ENCODE data around the gene C10orf71.

DNA sequence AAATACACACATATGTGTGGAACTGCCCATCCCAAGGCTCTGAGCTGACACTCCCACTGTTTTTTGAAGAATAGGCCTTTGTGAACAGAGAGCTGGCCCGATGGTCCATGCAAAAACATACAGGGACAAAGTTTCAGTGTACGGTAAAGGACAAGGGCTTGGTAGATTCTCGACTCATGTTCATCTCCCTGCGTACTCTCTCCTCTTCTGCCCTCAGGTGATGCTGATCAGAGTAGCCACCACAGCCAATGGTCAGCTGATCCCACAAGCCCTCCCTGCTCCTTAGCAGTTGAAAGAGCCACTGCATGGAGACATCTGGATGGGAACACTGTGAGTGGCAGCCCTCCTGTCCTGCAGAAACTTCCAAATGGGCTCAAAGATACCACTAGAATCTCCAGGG is 23.1 kb upstream of the C10orf71 start:
- TF ChIP-seq, protein P1, sequence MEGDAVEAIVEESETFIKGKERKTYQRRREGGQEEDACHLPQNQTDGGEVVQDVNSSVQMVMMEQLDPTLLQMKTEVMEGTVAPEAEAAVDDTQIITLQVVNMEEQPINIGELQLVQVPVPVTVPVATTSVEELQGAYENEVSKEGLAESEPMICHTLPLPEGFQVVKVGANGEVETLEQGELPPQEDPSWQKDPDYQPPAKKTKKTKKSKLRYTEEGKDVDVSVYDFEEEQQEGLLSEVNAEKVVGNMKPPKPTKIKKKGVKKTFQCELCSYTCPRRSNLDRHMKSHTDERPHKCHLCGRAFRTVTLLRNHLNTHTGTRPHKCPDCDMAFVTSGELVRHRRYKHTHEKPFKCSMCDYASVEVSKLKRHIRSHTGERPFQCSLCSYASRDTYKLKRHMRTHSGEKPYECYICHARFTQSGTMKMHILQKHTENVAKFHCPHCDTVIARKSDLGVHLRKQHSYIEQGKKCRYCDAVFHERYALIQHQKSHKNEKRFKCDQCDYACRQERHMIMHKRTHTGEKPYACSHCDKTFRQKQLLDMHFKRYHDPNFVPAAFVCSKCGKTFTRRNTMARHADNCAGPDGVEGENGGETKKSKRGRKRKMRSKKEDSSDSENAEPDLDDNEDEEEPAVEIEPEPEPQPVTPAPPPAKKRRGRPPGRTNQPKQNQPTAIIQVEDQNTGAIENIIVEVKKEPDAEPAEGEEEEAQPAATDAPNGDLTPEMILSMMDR (IDR thresholded peaks at IDR 0.05): no peak
- TF ChIP-seq EP300 (IDR thresholded peaks at IDR 0.05) (no peak), POLR2AphosphoS5 (IDR thresholded peaks at IDR 0.05) (no peak)
